Activated CD4-positive, alpha-beta T cell treated with anti-CD3 and anti-CD28 coated beads, Interleukin-2, amount 10 ng/mL, durations not matched to agents 7 days and 5 days (primary cell): ENCODE data around the gene CENPC. TPM values are rescaled to one million over a fixed set of nuclear protein-coding genes. Genes with fewer than 3 reads are reported as not detected.
"Not testable (repeated sequence)": the region's sequence is repeated elsewhere in the genome, so short reads cannot be mapped to it uniquely, and the experiment has no call there.

ENCODE experiments used
- CTCF ChIA-PET: fragments of 350-600 bp; sonication (Branson Sonifier 250); formaldehyde crosslinking; loops from one replicate; lab custom pipeline; 2021; ENCODE audit warnings: antibody characterized with exemption; lab: Charles Lee
- POLR2A ChIA-PET: fragments of 350-600 bp; sonication (Branson Sonifier 250); formaldehyde crosslinking; loops from one replicate; lab custom pipeline; 2021; ENCODE audit warnings: antibody characterized with exemption; lab: Charles Lee
- DNase-seq: peaks from one replicate; pipeline ENCODE4 v3.0.0-alpha.2; 2020
- H3K27ac Mint-ChIP-seq: one replicate; pipeline ENCODE4 v1.8.0; 2021; ENCODE audit warnings: mild to moderate bottlenecking, moderate library complexity, mixed read lengths
- H3K27me3 Mint-ChIP-seq: one replicate; pipeline ENCODE4 v1.8.0; 2021; ENCODE audit warnings: mixed read lengths
- H3K36me3 Mint-ChIP-seq: one replicate; pipeline ENCODE4 v1.8.0; 2021; ENCODE audit warnings: low read depth, mixed read lengths
- H3K4me1 Mint-ChIP-seq: one replicate; pipeline ENCODE4 v1.8.0; 2021; ENCODE audit warnings: mixed read lengths
- H3K4me3 Mint-ChIP-seq: one replicate; pipeline ENCODE4 v1.8.0; 2021; ENCODE audit warnings: mild to moderate bottlenecking, moderate library complexity, mixed read lengths
- H3K9me3 Mint-ChIP-seq: one replicate; pipeline ENCODE4 v1.8.0; 2021; ENCODE audit warnings: mixed read lengths
- total RNA-seq, 2 experiments: library from RNA; stranded (reverse); gene quantifications; one replicate each; pipeline ENCODE4 v1.2.3, GENCODE V29; 2021

The CENPC gene
- total RNA-seq, 2 experiments from 2014 or later = 34.4 to 38.0 TPM

GRCh38 chr4:67571975-67572374, 26.7 kb upstream of the CENPC start:
- H3K9me3 Mint-ChIP-seq = peaks cover 3% of the 10 kb centered on the region
- no peak overlapping the region for H3K4me3 Mint-ChIP-seq
- ChIA-PET POLR2A (no interaction called here), CTCF (interaction anchor here (1.5 to 1.6 kb wide), 2 partner anchors 9 to 19 kb away, joined by 4 to 6 read pairs; no protein-coding TSS in a partner anchor)
- H3K4me1 Mint-ChIP-seq = peaks cover 45% of the 10 kb centered on the region
- peaks cover 44% of the 10 kb centered on the region for H3K36me3 Mint-ChIP-seq
- no peak overlapping the region for H3K27ac Mint-ChIP-seq
- no peak for DNase-seq
- H3K27me3 Mint-ChIP-seq = no peaks in the 10 kb centered on the region

DNA sequence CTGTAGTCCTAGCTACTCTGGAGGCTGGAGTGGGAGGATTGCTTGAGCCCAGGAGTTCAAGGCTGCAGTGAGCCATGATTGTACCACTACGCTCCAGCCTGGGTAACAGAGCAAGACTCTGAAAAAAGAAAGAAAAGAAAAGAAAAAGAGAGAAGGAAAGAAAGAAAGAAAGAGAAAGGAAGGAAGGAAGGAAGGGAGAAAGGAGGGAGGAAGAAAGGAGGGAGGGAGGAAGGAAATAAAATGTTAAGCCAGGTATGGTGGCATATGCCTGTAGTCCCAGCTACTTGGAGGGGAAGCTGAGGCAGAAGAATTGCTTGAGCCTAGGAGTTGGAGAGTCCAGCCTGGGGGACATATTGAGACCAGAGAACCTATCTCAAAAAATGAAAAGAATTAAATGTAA, 25.2 kb upstream of the CENPC start:
- no peaks in the 10 kb centered on the region for H3K27me3 Mint-ChIP-seq
- no peak overlapping the region for H3K27ac Mint-ChIP-seq
- no peak overlapping the region for H3K4me3 Mint-ChIP-seq
- ChIA-PET POLR2A (interaction anchor here (0.6 kb wide), 1 partner anchor 59 kb away, joined by 3 read pairs; no protein-coding TSS in a partner anchor), CTCF (interaction anchor here (1.5 to 1.7 kb wide), 3 partner anchors 9 to 18 kb away, joined by 4 to 6 read pairs (median 4); no protein-coding TSS in a partner anchor)
- peaks cover 3% of the 10 kb centered on the region for H3K9me3 Mint-ChIP-seq
- peaks cover 42% of the 10 kb centered on the region for H3K4me1 Mint-ChIP-seq
- DNase-seq = no peak
- H3K36me3 Mint-ChIP-seq = peaks cover 33% of the 10 kb centered on the region

- H3K36me3 Mint-ChIP-seq = peaks cover 31% of the 10 kb centered on the region
- H3K9me3 Mint-ChIP-seq = peaks cover 3% of the 10 kb centered on the region
- ChIA-PET CTCF (interaction anchor here (1.0 to 1.5 kb wide), 2 partner anchors 13 to 14 kb away, joined by 3 to 4 read pairs; no protein-coding TSS in a partner anchor), POLR2A (no interaction called here)
- no peak for DNase-seq
- H3K4me3 Mint-ChIP-seq = no peak overlapping the region
- H3K27ac Mint-ChIP-seq = no peak overlapping the region
- no peaks in the 10 kb centered on the region for H3K27me3 Mint-ChIP-seq
- H3K4me1 Mint-ChIP-seq = peaks cover 36% of the 10 kb centered on the region
These were observed 23.5 kb upstream of the CENPC start for GRCh38 chr4:67568820-67569219.

- Mint-ChIP-seq H3K4me1 (peaks cover 28% of the 10 kb centered on the region), H3K36me3 (peaks cover 22% of the 10 kb centered on the region), H3K27me3 (no peaks in the 10 kb centered on the region), H3K27ac (no peak overlapping the region), H3K4me3 (no peak overlapping the region), H3K9me3 (no peaks in the 10 kb centered on the region)
- POLR2A ChIA-PET = no interaction called here
- DNase-seq = no peak
- CTCF ChIA-PET = interaction anchor here (1.0 to 1.5 kb wide), 4 partner anchors 10 to 179 kb away, joined by 3 to 5 read pairs (median 4); no protein-coding TSS in a partner anchor
These were observed 21.0 kb upstream of the CENPC start for GRCh38 chr4:67566335-67566734.

DNA sequence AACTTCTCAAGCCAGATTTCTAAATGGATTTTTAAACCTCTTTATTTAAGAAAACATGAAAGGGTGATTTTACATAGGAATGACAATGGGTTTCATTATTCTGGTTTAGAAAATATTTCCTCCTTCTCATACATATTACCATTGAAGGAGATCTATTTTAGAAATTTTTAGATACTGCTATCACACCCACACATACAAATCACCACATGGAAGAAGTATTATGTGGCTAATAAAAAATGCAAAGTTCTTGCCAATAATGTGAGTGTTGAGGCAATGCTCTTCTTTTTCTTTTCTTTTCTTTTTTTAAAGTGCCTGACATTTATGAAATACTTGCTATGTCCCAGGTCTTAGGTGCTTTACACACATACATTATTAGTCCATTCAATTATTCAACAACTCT, 20.0 kb upstream of the CENPC start:
- H3K9me3 Mint-ChIP-seq = no peaks in the 10 kb centered on the region
- ChIA-PET CTCF (interaction anchor here (1.5 kb wide), 1 partner anchor 15 kb away, joined by 5 read pairs; no protein-coding TSS in a partner anchor), POLR2A (no interaction called here)
- peaks cover 23% of the 10 kb centered on the region for H3K36me3 Mint-ChIP-seq
- no peak overlapping the region for H3K4me3 Mint-ChIP-seq
- no peak overlapping the region for H3K27ac Mint-ChIP-seq
- no peak for DNase-seq
- H3K27me3 Mint-ChIP-seq = no peaks in the 10 kb centered on the region
- H3K4me1 Mint-ChIP-seq = peaks cover 36% of the 10 kb centered on the region

DNA sequence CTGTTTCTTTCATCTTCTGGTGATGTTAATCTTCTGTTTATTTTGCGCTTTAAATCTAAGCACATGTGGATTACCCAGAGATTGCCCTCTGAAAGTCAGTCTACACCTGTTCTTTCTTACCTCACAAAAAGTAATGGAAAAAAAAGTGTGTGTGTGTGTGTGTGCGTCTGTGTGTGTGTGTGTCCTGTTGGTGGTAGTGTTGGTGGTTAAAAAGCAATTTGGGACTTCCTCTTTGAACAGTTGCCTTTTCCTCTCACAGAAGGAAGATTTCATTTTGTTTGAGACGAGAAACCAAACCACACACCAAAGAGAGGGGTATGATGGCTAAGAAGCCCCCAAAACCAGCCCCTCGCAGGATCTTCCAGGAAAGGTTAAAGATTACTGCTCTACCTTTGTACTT, 13.2 kb upstream of the CENPC start, which contains the start of gene STAP1:
STAP1 (plus strand) TSS at position 235 of the 400 bp plus-strand sequence; CDS start at position 318, 83 bp downstream.
- ChIA-PET POLR2A (no interaction called here), CTCF (interaction anchor here (1.7 kb wide), 1 partner anchor 9 kb away, joined by 4 read pairs; no protein-coding TSS in a partner anchor)
- Mint-ChIP-seq H3K36me3 (peaks cover 17% of the 10 kb centered on the region), H3K4me1 (peaks cover 49% of the 10 kb centered on the region), H3K27ac (peak within 1 kb of the TSS; percentile 91), H3K4me3 (peak within 1 kb of the TSS; percentile 91), H3K27me3 (no peaks in the 10 kb centered on the region), H3K9me3 (no peaks in the 10 kb centered on the region)
- peak; percentile 58 for DNase-seq

- Mint-ChIP-seq H3K36me3 (peaks cover 11% of the 10 kb centered on the region), H3K9me3 (no peaks in the 10 kb centered on the region), H3K27ac (no peak overlapping the region), H3K4me1 (peaks cover 51% of the 10 kb centered on the region), H3K4me3 (no peak overlapping the region), H3K27me3 (no peaks in the 10 kb centered on the region)
- no peak for DNase-seq
- ChIA-PET CTCF (interaction anchor here (1.0 to 1.1 kb wide), 3 partner anchors 10 to 144 kb away, joined by 3 read pairs; partner anchors contain the start of gene UBA6), POLR2A (interaction anchor here (1.0 kb wide), 1 partner anchor 13 kb away, joined by 3 read pairs; no protein-coding TSS in a partner anchor)
These were observed 11.1 kb upstream of the CENPC start for GRCh38 chr4:67556436-67556835.

DNA sequence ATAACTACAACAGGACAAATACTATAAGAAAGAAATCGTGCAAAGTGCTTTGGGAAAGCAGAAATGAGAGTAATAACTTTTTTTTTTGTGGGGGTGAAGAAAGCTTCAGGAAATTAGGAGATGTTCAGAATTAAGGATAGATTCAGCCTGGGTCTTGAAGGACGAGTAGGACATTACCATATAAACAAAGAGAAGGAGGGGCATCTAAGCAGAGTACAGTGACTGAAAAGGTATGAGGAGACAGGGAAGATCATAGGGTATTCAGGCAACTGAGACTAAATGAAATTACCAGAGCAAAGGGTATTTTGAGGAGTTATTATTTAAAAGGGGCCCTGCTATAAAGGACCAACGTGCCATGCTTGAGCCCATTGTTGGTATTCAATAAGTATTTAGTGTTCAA, 10.1 kb upstream of the CENPC start:
- ChIA-PET POLR2A (no interaction called here), CTCF (interaction anchor here (2.3 kb wide), 1 partner anchor 10 kb away, joined by 10 read pairs; the partner anchor contains the start of gene CENPC)
- DNase-seq = no peak
- Mint-ChIP-seq H3K4me1 (peaks cover 46% of the 10 kb centered on the region), H3K27ac (no peak overlapping the region), H3K4me3 (no peak overlapping the region), H3K9me3 (no peaks in the 10 kb centered on the region), H3K36me3 (peaks cover 2% of the 10 kb centered on the region), H3K27me3 (no peaks in the 10 kb centered on the region)

DNA sequence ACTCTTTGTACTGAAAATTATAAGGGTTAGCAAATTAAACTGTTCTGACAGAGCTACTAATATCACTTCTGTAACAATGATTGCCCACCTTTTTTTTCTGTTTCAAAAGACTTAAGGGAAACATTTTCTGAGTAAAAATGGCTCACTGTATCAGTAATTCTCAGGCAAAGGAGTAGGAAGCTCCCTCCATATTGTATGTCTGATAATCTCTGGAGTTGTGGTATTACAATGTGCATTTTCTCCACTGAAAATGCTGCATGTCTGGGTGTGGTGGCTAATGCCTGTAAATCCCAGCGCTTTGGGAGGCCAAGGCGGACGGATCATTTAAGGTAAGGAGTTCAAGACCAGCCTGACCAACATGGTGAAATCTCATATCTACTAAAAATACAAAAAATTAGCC, 8.8 kb upstream of the CENPC start:
- CTCF ChIA-PET = interaction anchor here (1.6 to 2.3 kb wide), 2 partner anchors 9 to 14 kb away, joined by 4 to 10 read pairs; partner anchors contain the start of gene CENPC
- peaks cover 2% of the 10 kb centered on the region for H3K36me3 Mint-ChIP-seq
- H3K27me3 Mint-ChIP-seq = no peaks in the 10 kb centered on the region
- no peak for DNase-seq
- no peak overlapping the region for H3K4me3 Mint-ChIP-seq
- POLR2A ChIA-PET = no interaction called here
- no peak overlapping the region for H3K27ac Mint-ChIP-seq
- H3K4me1 Mint-ChIP-seq = peaks cover 39% of the 10 kb centered on the region
- no peaks in the 10 kb centered on the region for H3K9me3 Mint-ChIP-seq

DNA sequence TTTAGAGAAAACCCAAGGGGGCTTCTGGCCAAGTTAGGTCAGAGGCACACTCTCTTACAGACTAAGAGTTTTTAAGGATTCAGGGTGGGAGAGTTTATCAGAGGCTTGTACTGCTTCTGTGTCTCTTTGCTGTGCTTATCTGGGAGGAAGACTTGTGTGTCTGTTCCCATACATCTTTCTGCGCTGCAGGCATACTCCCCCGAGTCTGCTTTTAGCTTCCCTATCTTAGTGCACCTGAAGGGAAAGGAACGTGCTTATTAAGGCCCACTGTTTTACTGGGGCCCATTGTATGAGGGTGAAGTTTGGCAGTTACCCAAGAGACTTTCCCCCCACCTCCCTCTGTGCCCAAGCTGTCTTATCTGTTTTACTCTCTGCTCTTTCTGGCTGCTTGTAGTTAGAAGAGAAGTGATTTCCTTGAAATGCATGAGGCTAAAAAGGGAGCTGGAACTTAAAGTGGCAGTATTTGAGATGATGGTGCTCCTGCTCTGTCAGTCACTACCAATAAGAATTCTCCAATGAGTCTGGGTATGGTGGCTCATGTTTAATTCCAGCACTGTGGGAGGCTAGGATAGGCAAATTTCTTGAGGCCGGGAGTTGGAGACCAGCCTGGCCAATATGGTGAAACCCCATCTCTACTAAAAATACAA, 7.0 kb upstream of the CENPC start:
- DNase-seq, H3K4me3 Mint-ChIP-seq, POLR2A ChIA-PET, H3K27ac Mint-ChIP-seq, H3K9me3 Mint-ChIP-seq, H3K27me3 Mint-ChIP-seq, H3K36me3 Mint-ChIP-seq: not testable (repeated sequence)
- peaks cover 26% of the 10 kb centered on the region for H3K4me1 Mint-ChIP-seq
- CTCF ChIA-PET = interaction anchor here (0.6 to 1.4 kb wide), 4 partner anchors 19 to 86 kb away, joined by 3 to 4 read pairs (median 4); no protein-coding TSS in a partner anchor

- no peak for DNase-seq
- POLR2A ChIA-PET = no interaction called here
- Mint-ChIP-seq H3K27ac (no peak overlapping the region), H3K4me3 (no peak overlapping the region), H3K36me3 (no peaks in the 10 kb centered on the region), H3K4me1 (peaks cover 23% of the 10 kb centered on the region), H3K27me3 (no peaks in the 10 kb centered on the region), H3K9me3 (no peaks in the 10 kb centered on the region)
- CTCF ChIA-PET = interaction anchor here (0.6 to 1.7 kb wide), 4 partner anchors 15 to 409 kb away, joined by 3 to 5 read pairs (median 4); no protein-coding TSS in a partner anchor
These were observed 5.6 kb upstream of the CENPC start for GRCh38 chr4:67550857-67551256.

DNA sequence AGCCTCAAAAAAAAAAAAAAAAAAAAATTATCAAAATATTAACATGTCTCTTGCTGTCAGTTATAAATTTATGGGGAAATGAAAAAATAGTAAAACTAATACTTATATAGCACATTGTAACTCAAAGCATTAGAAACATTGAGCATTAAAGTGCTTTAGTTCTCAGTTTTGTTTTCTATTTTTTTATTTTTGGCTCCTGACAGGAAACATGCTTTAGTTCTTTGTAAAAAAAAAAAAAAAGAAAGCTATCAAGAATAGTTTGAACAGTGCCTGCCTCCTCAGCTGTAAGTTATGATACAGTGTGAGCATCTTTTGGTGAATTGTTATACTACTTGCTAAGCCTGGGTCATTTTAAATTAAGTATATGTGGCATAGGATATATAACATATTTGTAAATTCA, 5.1 kb upstream of the CENPC start:
- POLR2A ChIA-PET = interaction anchor here (0.6 kb wide), 1 partner anchor 183 kb away, joined by 3 read pairs; no protein-coding TSS in a partner anchor
- CTCF ChIA-PET = interaction anchor here (0.6 to 1.7 kb wide), 4 partner anchors 16 to 410 kb away, joined by 3 to 5 read pairs (median 4); no protein-coding TSS in a partner anchor
- DNase-seq = no peak
- Mint-ChIP-seq H3K36me3 (no peaks in the 10 kb centered on the region), H3K4me3 (no peak overlapping the region), H3K4me1 (peaks cover 23% of the 10 kb centered on the region), H3K27me3 (no peaks in the 10 kb centered on the region), H3K27ac (no peak overlapping the region), H3K9me3 (no peaks in the 10 kb centered on the region)

DNA sequence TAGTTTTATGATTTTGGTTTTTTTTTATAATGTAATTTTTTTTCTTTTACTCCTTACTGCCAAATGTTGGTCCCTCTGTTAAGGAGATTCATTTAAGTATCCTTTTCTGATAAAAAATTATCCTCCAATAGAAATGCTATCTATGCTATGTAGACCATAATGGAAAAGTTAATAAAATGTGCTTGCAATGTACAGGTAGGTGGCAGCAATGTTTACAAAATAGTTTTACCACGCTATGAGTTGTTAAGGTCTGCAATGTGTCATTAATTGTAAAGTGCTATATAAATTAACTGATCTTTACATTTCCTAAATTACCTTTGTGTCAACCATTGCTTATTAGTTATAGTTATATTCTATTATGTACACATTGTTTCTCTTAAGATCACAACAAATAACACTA, 3.8 kb upstream of the CENPC start:
- POLR2A ChIA-PET = no interaction called here
- CTCF ChIA-PET = interaction anchor here (1.7 kb wide), 1 partner anchor 17 kb away, joined by 5 read pairs; no protein-coding TSS in a partner anchor
- H3K27ac Mint-ChIP-seq = no peak overlapping the region
- peaks cover 26% of the 10 kb centered on the region for H3K4me1 Mint-ChIP-seq
- no peaks in the 10 kb centered on the region for H3K9me3 Mint-ChIP-seq
- peaks cover 5% of the 10 kb centered on the region for H3K36me3 Mint-ChIP-seq
- H3K27me3 Mint-ChIP-seq = no peaks in the 10 kb centered on the region
- DNase-seq = peak; percentile 26
- H3K4me3 Mint-ChIP-seq = no peak overlapping the region
